Measurements from ENCODE around the gene TLL1. TPM values are rescaled to one million over a fixed set of nuclear protein-coding genes. Genes with fewer than 3 reads are reported as not detected.

The TLL1 gene
- total and polyA plus RNA-seq, 2 of the 13 experiments (the other 11 are each of a cell fraction or from before 2014, with no cell fraction given): not detected

DNA sequence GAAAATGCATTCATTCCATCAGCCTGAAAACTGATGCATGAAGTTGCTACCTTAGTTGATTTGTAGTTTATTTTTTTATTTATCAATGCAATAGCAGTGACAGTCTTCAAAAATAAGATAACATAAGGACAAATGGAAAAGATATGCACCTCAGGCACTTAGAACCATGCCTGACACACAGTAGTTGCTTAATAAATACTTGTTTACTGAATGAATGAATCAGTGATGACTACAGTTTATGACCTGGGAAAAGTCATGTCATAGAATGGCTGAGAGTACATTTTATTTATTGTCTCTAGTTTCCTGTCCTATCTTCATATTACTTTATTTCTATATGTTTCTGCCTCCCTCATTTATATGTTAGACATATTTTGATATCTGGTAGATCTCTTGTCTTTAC, 171.8 kb downstream of the TLL1 start:
- intact Hi-C loops (cut with micrococcal nuclease; ENCODE audit: unreplicated experiment) (no loop called here), in situ Hi-C loops (cut with HindIII; ENCODE audit: extremely low pct_ligation_motif_present, low pct_unique_long_range_greater_than_20kb) (no loop called here)
- no peak overlapping the region for H3K27ac ChIP-seq (ENCODE audit: extremely low read length, insufficient read depth, low read length)
- no peaks in the 10 kb centered on the region for H4K20me1 ChIP-seq (ENCODE audit: insufficient read depth, low read length)
- H3K9ac ChIP-seq (ENCODE audit: insufficient read depth, low read depth, low read length): no peak overlapping the region
- FAIRE-seq (no peak), DNase-seq (ENCODE audit: low spot score) (no peak), ATAC-seq (no peak)
- H3K4me2 ChIP-seq (ENCODE audit: low read depth, low read length): no peak overlapping the region
- H3K9me3 ChIP-seq (ENCODE audit: low read length): no peaks in the 10 kb centered on the region
- H3K4me1 ChIP-seq (ENCODE audit: insufficient read depth, low read length): no peaks in the 10 kb centered on the region
- no peak for TF ChIP-seq RELA (CRISPR knock-in tag; IDR thresholded peaks at IDR 0.05)
- no peak for TF ChIP-seq KLF12 (CRISPR knock-in tag; IDR thresholded peaks at IDR 0.05; ENCODE audit: borderline replicate concordance)
- TF ChIP-seq, protein P1, sequence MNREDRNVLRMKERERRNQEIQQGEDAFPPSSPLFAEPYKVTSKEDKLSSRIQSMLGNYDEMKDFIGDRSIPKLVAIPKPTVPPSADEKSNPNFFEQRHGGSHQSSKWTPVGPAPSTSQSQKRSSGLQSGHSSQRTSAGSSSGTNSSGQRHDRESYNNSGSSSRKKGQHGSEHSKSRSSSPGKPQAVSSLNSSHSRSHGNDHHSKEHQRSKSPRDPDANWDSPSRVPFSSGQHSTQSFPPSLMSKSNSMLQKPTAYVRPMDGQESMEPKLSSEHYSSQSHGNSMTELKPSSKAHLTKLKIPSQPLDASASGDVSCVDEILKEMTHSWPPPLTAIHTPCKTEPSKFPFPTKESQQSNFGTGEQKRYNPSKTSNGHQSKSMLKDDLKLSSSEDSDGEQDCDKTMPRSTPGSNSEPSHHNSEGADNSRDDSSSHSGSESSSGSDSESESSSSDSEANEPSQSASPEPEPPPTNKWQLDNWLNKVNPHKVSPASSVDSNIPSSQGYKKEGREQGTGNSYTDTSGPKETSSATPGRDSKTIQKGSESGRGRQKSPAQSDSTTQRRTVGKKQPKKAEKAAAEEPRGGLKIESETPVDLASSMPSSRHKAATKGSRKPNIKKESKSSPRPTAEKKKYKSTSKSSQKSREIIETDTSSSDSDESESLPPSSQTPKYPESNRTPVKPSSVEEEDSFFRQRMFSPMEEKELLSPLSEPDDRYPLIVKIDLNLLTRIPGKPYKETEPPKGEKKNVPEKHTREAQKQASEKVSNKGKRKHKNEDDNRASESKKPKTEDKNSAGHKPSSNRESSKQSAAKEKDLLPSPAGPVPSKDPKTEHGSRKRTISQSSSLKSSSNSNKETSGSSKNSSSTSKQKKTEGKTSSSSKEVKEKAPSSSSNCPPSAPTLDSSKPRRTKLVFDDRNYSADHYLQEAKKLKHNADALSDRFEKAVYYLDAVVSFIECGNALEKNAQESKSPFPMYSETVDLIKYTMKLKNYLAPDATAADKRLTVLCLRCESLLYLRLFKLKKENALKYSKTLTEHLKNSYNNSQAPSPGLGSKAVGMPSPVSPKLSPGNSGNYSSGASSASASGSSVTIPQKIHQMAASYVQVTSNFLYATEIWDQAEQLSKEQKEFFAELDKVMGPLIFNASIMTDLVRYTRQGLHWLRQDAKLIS (CRISPR knock-in tag; IDR thresholded peaks at IDR 0.05): no peak
- TF ChIP-seq KDM5B (CRISPR knock-in tag; IDR thresholded peaks at IDR 0.05; ENCODE audit: borderline replicate concordance): no peak
- TF ChIP-seq MYNN (CRISPR knock-in tag; IDR thresholded peaks at IDR 0.05; ENCODE audit: low read depth): no peak
- no peak for TF ChIP-seq ZNF263 (CRISPR knock-in tag; IDR thresholded peaks at IDR 0.05)
- no peak for TF ChIP-seq ZNF75D (CRISPR knock-in tag; IDR thresholded peaks at IDR 0.05; ENCODE audit: borderline replicate concordance)
- TF ChIP-seq, protein P2, sequence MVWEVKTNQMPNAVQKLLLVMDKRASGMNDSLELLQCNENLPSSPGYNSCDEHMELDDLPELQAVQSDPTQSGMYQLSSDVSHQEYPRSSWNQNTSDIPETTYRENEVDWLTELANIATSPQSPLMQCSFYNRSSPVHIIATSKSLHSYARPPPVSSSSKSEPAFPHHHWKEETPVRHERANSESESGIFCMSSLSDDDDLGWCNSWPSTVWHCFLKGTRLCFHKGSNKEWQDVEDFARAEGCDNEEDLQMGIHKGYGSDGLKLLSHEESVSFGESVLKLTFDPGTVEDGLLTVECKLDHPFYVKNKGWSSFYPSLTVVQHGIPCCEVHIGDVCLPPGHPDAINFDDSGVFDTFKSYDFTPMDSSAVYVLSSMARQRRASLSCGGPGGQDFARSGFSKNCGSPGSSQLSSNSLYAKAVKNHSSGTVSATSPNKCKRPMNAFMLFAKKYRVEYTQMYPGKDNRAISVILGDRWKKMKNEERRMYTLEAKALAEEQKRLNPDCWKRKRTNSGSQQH (CRISPR knock-in tag; IDR thresholded peaks at IDR 0.05; ENCODE audit: low read depth): no peak
- no peak for TF ChIP-seq ZC3H4 (CRISPR knock-in tag; IDR thresholded peaks at IDR 0.05; ENCODE audit: borderline replicate concordance)
- no peaks in the 10 kb centered on the region for H3K36me3 ChIP-seq (replicated peaks in 1 of 2; ENCODE audit: control insufficient read depth in 1 of 2, insufficient read depth in 2 of 2, low read length in 2 of 2)
- no peaks in the 10 kb centered on the region for H3K27me3 ChIP-seq (ENCODE audit: control insufficient read depth in 1 of 2, insufficient read depth in 2 of 2, low read length in 2 of 2)
- H3K79me2 ChIP-seq (ENCODE audit: insufficient read depth, low read length): no peaks in the 10 kb centered on the region
- H2AFZ ChIP-seq (ENCODE audit: low read length): no peak overlapping the region
- no TSS peak for BruUV-seq (replicated peaks)
- POLR2A ChIA-PET: no interaction called here
- no peak overlapping the region for H3K4me3 ChIP-seq (replicated peaks in 1 of 3; ENCODE audit: insufficient read depth in 1 of 3, low read depth in 2 of 3, low read length in 3 of 3)
- CTCF ChIA-PET (ENCODE audit: low intra/inter-chr PET ratio, low total read pairs): no interaction called here

Measured in HepG2 (cell line).